T-helper 2 cell (primary cell): ENCODE data around the gene EFCAB9.

Experiments used
- DNase-seq, 5 experiments: peaks; one replicate each; pipeline versions ENCODE4 v3.0.0 to v3.0.0-alpha.2; 2012 to 2022

Gene EFCAB9

GRCh38 chr5:172166030-172166826 lies 27.7 kb upstream of the EFCAB9 start:
- no peak for DNase-seq

GRCh38 chr5:172167895-172168294 lies 26.1 kb upstream of the EFCAB9 start:
- DNase-seq = no peak

GRCh38 chr5:172168311-172168710 lies 25.7 kb upstream of the EFCAB9 start:
- no peak for DNase-seq

- no peak for DNase-seq
Observed at GRCh38 chr5:172169216-172169615, 24.8 kb upstream of the EFCAB9 start.

GRCh38 chr5:172170251-172170701 lies 23.7 kb upstream of the EFCAB9 start:
- peak in 1 of 5 experiments; percentile 51 for DNase-seq

GRCh38 chr5:172171118-172171517 lies 22.9 kb upstream of the EFCAB9 start:
- no peak for DNase-seq

GRCh38 chr5:172172912-172173563 lies 20.9 kb upstream of the EFCAB9 start:
- DNase-seq = no peak

- peak in 4 of 5 experiments; percentile 56 to 90 (median 71) for DNase-seq
Observed at GRCh38 chr5:172173564-172174153, 20.3 kb upstream of the EFCAB9 start.

GRCh38 chr5:172175263-172175719 lies 18.7 kb upstream of the EFCAB9 start:
- peak; percentile 63 to 99 (median 87) for DNase-seq

- no peak for DNase-seq
Observed at GRCh38 chr5:172177176-172177575, 16.8 kb upstream of the EFCAB9 start.

GRCh38 chr5:172178301-172178987 lies 15.5 kb upstream of the EFCAB9 start:
- DNase-seq = peak in 1 of 5 experiments; percentile 32

GRCh38 chr5:172178991-172179989 lies 14.7 kb upstream of the EFCAB9 start:
- peak in 3 of 5 experiments; percentile 30 to 88 (median 77) for DNase-seq

- DNase-seq = peak in 2 of 5 experiments; percentile 66 to 67
Observed at GRCh38 chr5:172180936-172181335, 13.0 kb upstream of the EFCAB9 start.

GRCh38 chr5:172182291-172182690 lies 11.7 kb upstream of the EFCAB9 start:
- peak in 1 of 5 experiments; percentile 35 for DNase-seq

GRCh38 chr5:172183881-172184280 lies 10.1 kb upstream of the EFCAB9 start:
- DNase-seq = no peak

GRCh38 chr5:172185096-172185461 lies 8.9 kb upstream of the EFCAB9 start:
- DNase-seq = peak in 2 of 5 experiments; percentile 39 to 40

GRCh38 chr5:172186114-172186695 lies 7.8 kb upstream of the EFCAB9 start:
- DNase-seq = no peak

- peak in 4 of 5 experiments; percentile 58 to 77 (median 65) for DNase-seq
Observed at GRCh38 chr5:172187118-172188032, 6.6 kb upstream of the EFCAB9 start.

- DNase-seq = peak; percentile 77 to 95 (median 85)
Observed at GRCh38 chr5:172188033-172188892, 5.7 kb upstream of the EFCAB9 start, which contains the start of gene STK10. TSS of gene STK10 (minus strand) at chr5:172188224. CDS start at chr5:172188042, 182 bp downstream.
